IPS-18c (cell line): ENCODE measurements around the gene PCDHA2.
"Not testable (repeated sequence)": the region's sequence is repeated elsewhere in the genome, so short reads cannot be mapped to it uniquely, and the experiment has no call there.

ENCODE experiments used
- H3K4me3 ChIP-seq: 2 replicates; pipeline ENCODE4 v1.7.0; 2013; ENCODE audit warnings: low read depth, mild to moderate bottlenecking, low read length, moderate library complexity; ENCODE audit not compliant: insufficient read depth
- H3K9me3 ChIP-seq: one replicate; pipeline ENCODE4 v1.6.1; 2013; ENCODE audit warnings: mild to moderate bottlenecking, low read length, moderate library complexity; ENCODE audit not compliant: control insufficient read depth, insufficient read depth

PCDHA2 gene

GRCh38 chr5:140806834-140807775 is 12.5 kb downstream of the PCDHA2 start, which contains the start of gene PCDHA4:
PCDHA4 (plus strand) TSS chr5:140807068.
- Histone ChIP-seq H3K9me3 (no peaks in the 10 kb centered on the region), H3K4me3 (peak within 1 kb of the TSS; percentile 69)

- not testable (repeated sequence) for H3K4me3 ChIP-seq, H3K9me3 ChIP-seq
Measured at GRCh38 chr5:140808241-140808888, 13.7 kb downstream of the PCDHA2 start.

- Histone ChIP-seq H3K4me3 (0 out of 2 replicates have a peak overlapping the region, but pooled peaks have one; percentile 10), H3K9me3 (no peaks in the 10 kb centered on the region)
Measured at GRCh38 chr5:140808889-140809291, 14.2 kb downstream of the PCDHA2 start.

- no peak within 1 kb of the TSS for H3K4me3 ChIP-seq
- no peaks in the 10 kb centered on the region for H3K9me3 ChIP-seq
Measured at GRCh38 chr5:140821375-140822280, 27.0 kb downstream of the PCDHA2 start, which contains the start of gene PCDHA5. PCDHA5 (plus strand) TSS chr5:140821613.

- H3K4me3 ChIP-seq, result no peak overlapping the region
- H3K9me3 ChIP-seq, result no peaks in the 10 kb centered on the region
Measured at GRCh38 chr5:140822281-140822629, 27.6 kb downstream of the PCDHA2 start.

GRCh38 chr5:140822969-140823368 is 28.3 kb downstream of the PCDHA2 start:
- H3K4me3 ChIP-seq, H3K9me3 ChIP-seq: not testable (repeated sequence)

GRCh38 chr5:140823475-140823874 is 28.8 kb downstream of the PCDHA2 start:
- Histone ChIP-seq H3K4me3 (no peak overlapping the region), H3K9me3 (no peaks in the 10 kb centered on the region)

- H3K4me3 ChIP-seq, result no peak within 1 kb of the TSS
Measured at GRCh38 chr5:140827704-140828361, 33.2 kb downstream of the PCDHA2 start, which contains the start of gene PCDHA6. PCDHA6 (plus strand) TSS chr5:140827960; CDS start chr5:140828092, 132 bp downstream.

GRCh38 chr5:140828362-140828737 is 33.7 kb downstream of the PCDHA2 start:
- H3K4me3 ChIP-seq, result no peak overlapping the region
- no peaks in the 10 kb centered on the region for H3K9me3 ChIP-seq

More at GRCh38 chr5:140827704-140828361, 33.2 kb downstream of the PCDHA2 start, which contains the start of gene PCDHA6:
- H3K9me3 ChIP-seq, result no peaks in the 10 kb centered on the region

- H3K4me3 ChIP-seq, H3K9me3 ChIP-seq: not testable (repeated sequence)
Measured at GRCh38 chr5:140829511-140830501, 35.2 kb downstream of the PCDHA2 start.

- H3K4me3 ChIP-seq, result no peak within 1 kb of the TSS
- H3K9me3 ChIP-seq, result peaks cover 2% of the 10 kb centered on the region
Measured at GRCh38 chr5:140833993-140834392, 39.3 kb downstream of the PCDHA2 start, which contains the start of gene PCDHA7. PCDHA7 (plus strand) TSS chr5:140834269; CDS start chr5:140834384, 115 bp downstream.

- not testable (repeated sequence) for H3K9me3 ChIP-seq, H3K4me3 ChIP-seq
Measured at GRCh38 chr5:140834439-140835008, 39.9 kb downstream of the PCDHA2 start.

- Histone ChIP-seq H3K4me3 (no peak overlapping the region), H3K9me3 (peaks cover 2% of the 10 kb centered on the region)
Measured at GRCh38 chr5:140835622-140836510, 41.2 kb downstream of the PCDHA2 start.
